SK-N-SH (cell line): ENCODE measurements around the gene C17orf114.

Experiments
- CTCF ChIA-PET: fragments of 300-600, 350-600 bp; formaldehyde crosslinking; extraction: SDS; loops from one replicate; lab custom pipeline; 2021; lab: Yijun Ruan, JAX
- POLR2A ChIA-PET: fragments of 350-600 bp; sonication (Branson Sonifier 250); formaldehyde crosslinking; extraction: SDS; loops from one replicate; lab custom pipeline; 2020; ENCODE audit warnings: antibody characterized with exemption, inconsistent platforms; lab: Yijun Ruan, JAX
- DNase-seq: peaks from one replicate; pipeline ENCODE4 v3.0.0; 2012
- H2AFZ ChIP-seq: fragments of 200-600 bp; sonication (generic); 2 replicates; pipeline ENCODE4 v1.8.1; 2016; ENCODE audit warnings: antibody characterized with exemption, mild to moderate bottlenecking, low read depth
- H3F3A ChIP-seq: fragments of 200-600 bp; sonication (generic); replicated peaks from 2 replicates; pipeline ENCODE3; 2016; ENCODE audit warnings: antibody characterized with exemption, mild to moderate bottlenecking; ENCODE audit not compliant: insufficient read depth
- H3K27ac ChIP-seq, 2 experiments: fragments of 200-500 bp in 1 of 2; fragments of 200-600 bp in 1 of 2; sonication (Bioruptor generic) in 1 of 2; sonication (generic), shearing (Covaris generic) in 1 of 2; 2 replicates each; pipeline versions ENCODE4 v1.5.1 to v1.6.1; 2014 to 2016; ENCODE audit warnings: low read depth in 2 of 2, inconsistent platforms in 1 of 2, low read length in 1 of 2, mild to moderate bottlenecking in 1 of 2, mixed read lengths in 1 of 2
- H3K27me3 ChIP-seq: fragments of 200-600 bp; sonication (generic), shearing (Covaris generic); 2 replicates; pipeline ENCODE4 v1.6.1; 2016; ENCODE audit warnings: mixed run types; ENCODE audit not compliant: insufficient read depth
- H3K36me3 ChIP-seq, 2 experiments: fragments of 200-500 bp in 1 of 2; fragments of 200-600 bp in 1 of 2; sonication (Bioruptor generic) in 1 of 2; sonication (generic) in 1 of 2; replicated peaks in 1 of 2; 2 replicates each; pipeline versions ENCODE3 to v1.5.1; 2014 to 2016; ENCODE audit warnings: low read length in 1 of 2, mild to moderate bottlenecking in 1 of 2; ENCODE audit not compliant: insufficient read depth in 2 of 2, control insufficient read depth in 1 of 2
- H3K4me1 ChIP-seq, 2 experiments: fragments of 200-500 bp in 1 of 2; fragments of 200-600 bp in 1 of 2; sonication (Bioruptor generic) in 1 of 2; sonication (generic), shearing (Covaris generic) in 1 of 2; 2 replicates each; pipeline versions ENCODE4 v1.5.1 to v1.6.1; 2014 to 2016; ENCODE audit warnings: low read depth in 1 of 2, low read length in 1 of 2, mixed run types in 1 of 2; ENCODE audit not compliant: insufficient read depth in 2 of 2, control insufficient read depth in 1 of 2
- H3K4me2 ChIP-seq: fragments of 200-600 bp; sonication (generic), shearing (Covaris generic); 2 replicates; pipeline ENCODE4 v1.6.1; 2017; ENCODE audit warnings: mixed run types
- H3K4me3 ChIP-seq, 2 experiments: fragments of 200-500 bp in 1 of 2; fragments of 200-600 bp in 1 of 2; sonication (Bioruptor generic) in 1 of 2; sonication (generic), shearing (Covaris generic) in 1 of 2; 2 replicates each; pipeline versions ENCODE4 v1.5.1 to v1.8.1; 2014 to 2016; ENCODE audit warnings: low read depth in 2 of 2, inconsistent platforms in 1 of 2, low read length in 1 of 2, mild to moderate bottlenecking in 1 of 2, mixed read lengths in 1 of 2, moderate library complexity in 1 of 2
- H3K79me2 ChIP-seq: fragments of 200-600 bp; sonication (generic); 2 replicates; pipeline ENCODE4 v1.8.1; 2017; ENCODE audit warnings: mild to moderate bottlenecking; ENCODE audit not compliant: insufficient read depth
- H3K9ac ChIP-seq: fragments of 200-600 bp; sonication (generic); 2 replicates; pipeline ENCODE4 v1.6.1; 2017; ENCODE audit warnings: mixed run types
- H3K9me2 ChIP-seq: fragments of 200-600 bp; sonication (generic); 2 replicates; pipeline ENCODE4 v1.6.1; 2017; ENCODE audit warnings: mixed run types
- H3K9me3 ChIP-seq: fragments of 200-600 bp; sonication (generic); 2 replicates; pipeline ENCODE4 v1.6.1; 2017; ENCODE audit warnings: mixed run types, mild to moderate bottlenecking, moderate library complexity
- H4K20me1 ChIP-seq: fragments of 200-600 bp; sonication (generic); 2 replicates; pipeline ENCODE4 v1.6.1; 2017; ENCODE audit warnings: mild to moderate bottlenecking, mixed run types; ENCODE audit not compliant: insufficient read depth
- EP300 ChIP-seq, 2 experiments: IDR thresholded peaks; 2 replicates each; pipeline versions ENCODE4 v1.4.0 to v1.6.1; 2012; ENCODE audit warnings: borderline replicate concordance in 1 of 2, low read depth in 1 of 2, low read length in 1 of 2
- FOXM1 ChIP-seq: IDR thresholded peaks from 2 replicates; pipeline ENCODE4 v1.4.0; 2012; ENCODE audit warnings: low read depth, mild to moderate bottlenecking
- POLR2AphosphoS5 ChIP-seq: IDR thresholded peaks from 2 replicates; pipeline ENCODE4 v1.6.1; 2012; ENCODE audit warnings: low read depth, low read length
- RAD21 ChIP-seq: IDR thresholded peaks from 2 replicates; pipeline ENCODE4 v1.6.1; 2012; ENCODE audit warnings: mild to moderate bottlenecking, low read length
- SMC3 ChIP-seq: IDR thresholded peaks from 2 replicates; pipeline ENCODE4 v1.6.1; 2012; ENCODE audit warnings: low read depth, low read length, improper control_type of control experiment
- TCF12 ChIP-seq: IDR thresholded peaks from 2 replicates; pipeline ENCODE4 v1.4.0; 2012
- WGBS: methylation state at CpG from one replicate; pipeline ENCODE4 v1.1.6; 2017; ENCODE audit warnings: low lambda C conversion rate; 5-methylcytosine and 5-hydroxymethylcytosine counted together
- TF ChIP-seq, protein P1 (sequence below): IDR thresholded peaks from 2 replicates; pipeline ENCODE4 v1.4.0; 2012; ENCODE audit warnings: low read depth, borderline replicate concordance
- TF ChIP-seq, protein P2 (sequence below): fragments of 150-350 bp; IDR thresholded peaks from 2 replicates; pipeline ENCODE4 v1.6.1; 2017; ENCODE audit warnings: antibody characterized with exemption, low read length, low read depth, borderline replicate concordance
- TF ChIP-seq, protein P3 (sequence below): fragments of 200-600 bp; sonication (generic); IDR thresholded peaks from 2 replicates; pipeline ENCODE4 v1.6.1; 2017; ENCODE audit warnings: antibody characterized with exemption, mild to moderate bottlenecking, moderate library complexity
- TF ChIP-seq, protein P4 (sequence below): IDR thresholded peaks from 2 replicates; pipeline ENCODE4 v1.4.0; 2012; ENCODE audit warnings: low read depth
- TF ChIP-seq, protein P5 (sequence below): IDR thresholded peaks from 2 replicates; pipeline ENCODE4 v1.4.0; 2012; ENCODE audit warnings: low read depth, borderline replicate concordance
- TF ChIP-seq, protein P6 (sequence below): IDR thresholded peaks from 2 replicates; pipeline ENCODE4; 2012
- TF ChIP-seq, protein P7 (sequence below): fragments of 150-350 bp; IDR thresholded peaks from 2 replicates; pipeline ENCODE4 v1.6.1; 2016; ENCODE audit warnings: mild to moderate bottlenecking, low read depth, low read length
- TF ChIP-seq, protein P8 (sequence below): IDR thresholded peaks from 2 replicates; pipeline ENCODE4 v1.6.1; 2012; ENCODE audit warnings: mild to moderate bottlenecking, low read depth, low read length, moderate library complexity

The C17orf114 gene

DNA sequence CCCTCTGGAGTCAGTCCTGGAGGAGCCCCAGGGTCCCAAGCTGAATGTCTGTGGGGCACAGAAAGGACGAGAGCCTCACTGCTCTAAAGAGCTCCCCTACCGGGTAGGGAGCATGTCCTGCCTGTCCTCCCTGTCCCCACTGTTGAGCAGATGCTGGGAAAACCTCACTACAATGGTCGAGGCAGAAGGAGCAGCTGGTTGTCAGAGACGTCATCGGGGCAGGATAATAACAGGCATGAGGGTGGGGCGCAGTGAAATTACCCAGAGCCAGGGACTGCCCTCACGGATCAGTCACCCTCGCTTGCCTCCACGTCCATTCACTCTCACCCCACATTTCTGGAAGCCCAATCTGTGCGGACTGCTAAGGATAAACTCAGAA lies 29.9 kb downstream of the C17orf114 start:
- Histone ChIP-seq H3K4me1 (peaks cover 0 to 10% of the 10 kb centered on the region in 2 experiments; a peak in 1 of 4 replicates), H3K9me3 (no peaks in the 10 kb centered on the region), H3K79me2 (no peaks in the 10 kb centered on the region), H3K27ac (no peak overlapping the region), H3K27me3 (peaks cover 39% of the 10 kb centered on the region), H4K20me1 (no peaks in the 10 kb centered on the region), H3K4me2 (no peak overlapping the region), H3K9ac (no peak overlapping the region), H2AFZ (no peak overlapping the region), H3K4me3 (no peak overlapping the region), H3F3A (no peaks in the 10 kb centered on the region), H3K36me3 (no peaks in the 10 kb centered on the region), H3K9me2 (no peaks in the 10 kb centered on the region)
- DNase-seq = peak; percentile 38
- TF ChIP-seq, protein P1, sequence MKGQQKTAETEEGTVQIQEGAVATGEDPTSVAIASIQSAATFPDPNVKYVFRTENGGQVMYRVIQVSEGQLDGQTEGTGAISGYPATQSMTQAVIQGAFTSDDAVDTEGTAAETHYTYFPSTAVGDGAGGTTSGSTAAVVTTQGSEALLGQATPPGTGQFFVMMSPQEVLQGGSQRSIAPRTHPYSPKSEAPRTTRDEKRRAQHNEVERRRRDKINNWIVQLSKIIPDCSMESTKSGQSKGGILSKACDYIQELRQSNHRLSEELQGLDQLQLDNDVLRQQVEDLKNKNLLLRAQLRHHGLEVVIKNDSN = no peak
- TF ChIP-seq RAD21 = no peak
- no peak for TF ChIP-seq TCF12
- TF ChIP-seq, protein P2, sequence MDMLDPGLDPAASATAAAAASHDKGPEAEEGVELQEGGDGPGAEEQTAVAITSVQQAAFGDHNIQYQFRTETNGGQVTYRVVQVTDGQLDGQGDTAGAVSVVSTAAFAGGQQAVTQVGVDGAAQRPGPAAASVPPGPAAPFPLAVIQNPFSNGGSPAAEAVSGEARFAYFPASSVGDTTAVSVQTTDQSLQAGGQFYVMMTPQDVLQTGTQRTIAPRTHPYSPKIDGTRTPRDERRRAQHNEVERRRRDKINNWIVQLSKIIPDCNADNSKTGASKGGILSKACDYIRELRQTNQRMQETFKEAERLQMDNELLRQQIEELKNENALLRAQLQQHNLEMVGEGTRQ = no peak
- TF ChIP-seq, protein P3, sequence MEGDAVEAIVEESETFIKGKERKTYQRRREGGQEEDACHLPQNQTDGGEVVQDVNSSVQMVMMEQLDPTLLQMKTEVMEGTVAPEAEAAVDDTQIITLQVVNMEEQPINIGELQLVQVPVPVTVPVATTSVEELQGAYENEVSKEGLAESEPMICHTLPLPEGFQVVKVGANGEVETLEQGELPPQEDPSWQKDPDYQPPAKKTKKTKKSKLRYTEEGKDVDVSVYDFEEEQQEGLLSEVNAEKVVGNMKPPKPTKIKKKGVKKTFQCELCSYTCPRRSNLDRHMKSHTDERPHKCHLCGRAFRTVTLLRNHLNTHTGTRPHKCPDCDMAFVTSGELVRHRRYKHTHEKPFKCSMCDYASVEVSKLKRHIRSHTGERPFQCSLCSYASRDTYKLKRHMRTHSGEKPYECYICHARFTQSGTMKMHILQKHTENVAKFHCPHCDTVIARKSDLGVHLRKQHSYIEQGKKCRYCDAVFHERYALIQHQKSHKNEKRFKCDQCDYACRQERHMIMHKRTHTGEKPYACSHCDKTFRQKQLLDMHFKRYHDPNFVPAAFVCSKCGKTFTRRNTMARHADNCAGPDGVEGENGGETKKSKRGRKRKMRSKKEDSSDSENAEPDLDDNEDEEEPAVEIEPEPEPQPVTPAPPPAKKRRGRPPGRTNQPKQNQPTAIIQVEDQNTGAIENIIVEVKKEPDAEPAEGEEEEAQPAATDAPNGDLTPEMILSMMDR = no peak
- TF ChIP-seq POLR2AphosphoS5 = no peak
- TF ChIP-seq, protein P4, sequence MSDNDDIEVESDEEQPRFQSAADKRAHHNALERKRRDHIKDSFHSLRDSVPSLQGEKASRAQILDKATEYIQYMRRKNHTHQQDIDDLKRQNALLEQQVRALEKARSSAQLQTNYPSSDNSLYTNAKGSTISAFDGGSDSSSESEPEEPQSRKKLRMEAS = no peak
- TF ChIP-seq, protein P5, sequence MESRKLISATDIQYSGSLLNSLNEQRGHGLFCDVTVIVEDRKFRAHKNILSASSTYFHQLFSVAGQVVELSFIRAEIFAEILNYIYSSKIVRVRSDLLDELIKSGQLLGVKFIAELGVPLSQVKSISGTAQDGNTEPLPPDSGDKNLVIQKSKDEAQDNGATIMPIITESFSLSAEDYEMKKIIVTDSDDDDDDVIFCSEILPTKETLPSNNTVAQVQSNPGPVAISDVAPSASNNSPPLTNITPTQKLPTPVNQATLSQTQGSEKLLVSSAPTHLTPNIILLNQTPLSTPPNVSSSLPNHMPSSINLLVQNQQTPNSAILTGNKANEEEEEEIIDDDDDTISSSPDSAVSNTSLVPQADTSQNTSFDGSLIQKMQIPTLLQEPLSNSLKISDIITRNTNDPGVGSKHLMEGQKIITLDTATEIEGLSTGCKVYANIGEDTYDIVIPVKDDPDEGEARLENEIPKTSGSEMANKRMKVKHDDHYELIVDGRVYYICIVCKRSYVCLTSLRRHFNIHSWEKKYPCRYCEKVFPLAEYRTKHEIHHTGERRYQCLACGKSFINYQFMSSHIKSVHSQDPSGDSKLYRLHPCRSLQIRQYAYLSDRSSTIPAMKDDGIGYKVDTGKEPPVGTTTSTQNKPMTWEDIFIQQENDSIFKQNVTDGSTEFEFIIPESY = no peak
- TF ChIP-seq, protein P6, sequence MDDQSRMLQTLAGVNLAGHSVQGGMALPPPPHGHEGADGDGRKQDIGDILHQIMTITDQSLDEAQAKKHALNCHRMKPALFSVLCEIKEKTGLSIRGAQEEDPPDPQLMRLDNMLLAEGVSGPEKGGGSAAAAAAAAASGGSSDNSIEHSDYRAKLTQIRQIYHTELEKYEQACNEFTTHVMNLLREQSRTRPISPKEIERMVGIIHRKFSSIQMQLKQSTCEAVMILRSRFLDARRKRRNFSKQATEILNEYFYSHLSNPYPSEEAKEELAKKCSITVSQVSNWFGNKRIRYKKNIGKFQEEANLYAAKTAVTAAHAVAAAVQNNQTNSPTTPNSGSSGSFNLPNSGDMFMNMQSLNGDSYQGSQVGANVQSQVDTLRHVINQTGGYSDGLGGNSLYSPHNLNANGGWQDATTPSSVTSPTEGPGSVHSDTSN = no peak
- no peak for TF ChIP-seq SMC3
- TF ChIP-seq EP300 (IDR thresholded peaks at IDR 0.05; ENCODE audit: borderline replicate concordance in 1 of 2, low read depth in 1 of 2, low read length in 1 of 2) = no peak
- no peak for TF ChIP-seq FOXM1
- TF ChIP-seq, protein P7, sequence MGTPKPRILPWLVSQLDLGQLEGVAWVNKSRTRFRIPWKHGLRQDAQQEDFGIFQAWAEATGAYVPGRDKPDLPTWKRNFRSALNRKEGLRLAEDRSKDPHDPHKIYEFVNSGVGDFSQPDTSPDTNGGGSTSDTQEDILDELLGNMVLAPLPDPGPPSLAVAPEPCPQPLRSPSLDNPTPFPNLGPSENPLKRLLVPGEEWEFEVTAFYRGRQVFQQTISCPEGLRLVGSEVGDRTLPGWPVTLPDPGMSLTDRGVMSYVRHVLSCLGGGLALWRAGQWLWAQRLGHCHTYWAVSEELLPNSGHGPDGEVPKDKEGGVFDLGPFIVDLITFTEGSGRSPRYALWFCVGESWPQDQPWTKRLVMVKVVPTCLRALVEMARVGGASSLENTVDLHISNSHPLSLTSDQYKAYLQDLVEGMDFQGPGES = no peak
- TF ChIP-seq, protein P8, sequence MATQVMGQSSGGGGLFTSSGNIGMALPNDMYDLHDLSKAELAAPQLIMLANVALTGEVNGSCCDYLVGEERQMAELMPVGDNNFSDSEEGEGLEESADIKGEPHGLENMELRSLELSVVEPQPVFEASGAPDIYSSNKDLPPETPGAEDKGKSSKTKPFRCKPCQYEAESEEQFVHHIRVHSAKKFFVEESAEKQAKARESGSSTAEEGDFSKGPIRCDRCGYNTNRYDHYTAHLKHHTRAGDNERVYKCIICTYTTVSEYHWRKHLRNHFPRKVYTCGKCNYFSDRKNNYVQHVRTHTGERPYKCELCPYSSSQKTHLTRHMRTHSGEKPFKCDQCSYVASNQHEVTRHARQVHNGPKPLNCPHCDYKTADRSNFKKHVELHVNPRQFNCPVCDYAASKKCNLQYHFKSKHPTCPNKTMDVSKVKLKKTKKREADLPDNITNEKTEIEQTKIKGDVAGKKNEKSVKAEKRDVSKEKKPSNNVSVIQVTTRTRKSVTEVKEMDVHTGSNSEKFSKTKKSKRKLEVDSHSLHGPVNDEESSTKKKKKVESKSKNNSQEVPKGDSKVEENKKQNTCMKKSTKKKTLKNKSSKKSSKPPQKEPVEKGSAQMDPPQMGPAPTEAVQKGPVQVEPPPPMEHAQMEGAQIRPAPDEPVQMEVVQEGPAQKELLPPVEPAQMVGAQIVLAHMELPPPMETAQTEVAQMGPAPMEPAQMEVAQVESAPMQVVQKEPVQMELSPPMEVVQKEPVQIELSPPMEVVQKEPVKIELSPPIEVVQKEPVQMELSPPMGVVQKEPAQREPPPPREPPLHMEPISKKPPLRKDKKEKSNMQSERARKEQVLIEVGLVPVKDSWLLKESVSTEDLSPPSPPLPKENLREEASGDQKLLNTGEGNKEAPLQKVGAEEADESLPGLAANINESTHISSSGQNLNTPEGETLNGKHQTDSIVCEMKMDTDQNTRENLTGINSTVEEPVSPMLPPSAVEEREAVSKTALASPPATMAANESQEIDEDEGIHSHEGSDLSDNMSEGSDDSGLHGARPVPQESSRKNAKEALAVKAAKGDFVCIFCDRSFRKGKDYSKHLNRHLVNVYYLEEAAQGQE = no peak
- ChIA-PET CTCF (interaction anchor here (0.9 to 3.4 kb wide), 4 partner anchors 13 to 137 kb away, joined by 3 to 21 read pairs (median 4); partner anchors contain the start of gene GLTPD2), POLR2A (interaction anchor here (0.5 to 1.3 kb wide), 3 partner anchors 13 to 720 kb away, joined by 3 to 4 read pairs (median 3); no protein-coding TSS in a partner anchor)
- WGBS = 10% methylated on average over 7 of the region's 10 CpGs
